SK-N-MC (cell line): ENCODE data around the gene KLF4.
A peak's percentile ranks its signal among the peaks of the same experiment; 100 is the strongest.
"Not testable (repeated sequence)": the region's sequence is repeated elsewhere in the genome, so short reads cannot be mapped to it uniquely, and the experiment has no call there.

Source experiments
- DNase-seq: peaks from one replicate; pipeline ENCODE4 v3.0.0-alpha.2; 2011; ENCODE audit warnings: low read depth, low spot score
- H3K27ac ChIP-seq: fragments of 200-600 bp; sonication (generic); 2 replicates; pipeline ENCODE4 v1.5.1; 2016; ENCODE audit warnings: mixed run types
- H3K36me3 ChIP-seq: fragments of 200-600 bp; sonication (generic); 2 replicates; pipeline ENCODE4 v1.6.1; 2017; ENCODE audit warnings: antibody characterized with exemption, low read length, mixed read lengths; ENCODE audit not compliant: insufficient read depth
- H3K4me3 ChIP-seq: fragments of 200-600 bp; sonication (generic); 2 replicates; pipeline ENCODE4 v1.5.1; 2016
- H3K9ac ChIP-seq: fragments of 200-600 bp; sonication (generic); 2 replicates; pipeline ENCODE4 v1.8.0; 2017; ENCODE audit warnings: mixed run types, mixed read lengths; ENCODE audit not compliant: insufficient read length
- H3K9me3 ChIP-seq: fragments of 200-600 bp; sonication (generic); 2 replicates; pipeline ENCODE4 v1.6.1; 2017; ENCODE audit warnings: low read depth, mild to moderate bottlenecking, antibody characterized with exemption, low read length, moderate library complexity, mixed read lengths
- EZH2 ChIP-seq: fragments of 200-600 bp; sonication (generic); IDR thresholded peaks from one replicate; pipeline ENCODE4 v1.6.1; 2017; ENCODE audit warnings: antibody characterized with exemption
- FOXP2 ChIP-seq: optimal IDR thresholded peaks from 2 replicates; pipeline ENCODE3; 2011; ENCODE audit warnings: mild to moderate bottlenecking, moderate library complexity; ENCODE audit not compliant: insufficient read depth; ENCODE audit errors: extremely low read length, control extremely low read depth
- POLR2AphosphoS5 ChIP-seq: IDR thresholded peaks from 2 replicates; pipeline ENCODE4 v1.6.1; 2012; ENCODE audit warnings: mild to moderate bottlenecking, low read depth, low read length, borderline replicate concordance

The KLF4 gene

GRCh38 chr9:107513464-107514100 is 24.0 kb upstream of the KLF4 start:
- H3K27ac ChIP-seq = no peak overlapping the region
- DNase-seq = no peak
- TF ChIP-seq FOXP2 = no peak
- no peak for TF ChIP-seq POLR2AphosphoS5
- TF ChIP-seq EZH2 = no peak

GRCh38 chr9:107504585-107505455 is 15.3 kb upstream of the KLF4 start:
- Histone ChIP-seq H3K4me3 (no peak overlapping the region), H3K27ac (no peak overlapping the region), H3K36me3 (no peaks in the 10 kb centered on the region), H3K9ac (no peak overlapping the region), H3K9me3 (no peaks in the 10 kb centered on the region)
- no peak for DNase-seq
- TF ChIP-seq POLR2AphosphoS5 (no peak), FOXP2 (no peak), EZH2 (no peak)

More at GRCh38 chr9:107513464-107514100, 24.0 kb upstream of the KLF4 start:
- no peak overlapping the region for H3K9ac ChIP-seq
- H3K9me3 ChIP-seq = no peaks in the 10 kb centered on the region
- no peak overlapping the region for H3K4me3 ChIP-seq
- H3K36me3 ChIP-seq = no peaks in the 10 kb centered on the region

- TF ChIP-seq EZH2 (no peak), POLR2AphosphoS5 (no peak), FOXP2 (no peak)
- H3K27ac ChIP-seq = no peak overlapping the region
- H3K36me3 ChIP-seq = no peaks in the 10 kb centered on the region
- H3K4me3 ChIP-seq = no peak overlapping the region
- no peak overlapping the region for H3K9ac ChIP-seq
- no peaks in the 10 kb centered on the region for H3K9me3 ChIP-seq
- DNase-seq = no peak
Measured at GRCh38 chr9:107502464-107502863, 12.9 kb upstream of the KLF4 start.

- not testable (repeated sequence) for H3K27ac ChIP-seq, H3K36me3 ChIP-seq, H3K4me3 ChIP-seq, H3K9me3 ChIP-seq, H3K9ac ChIP-seq, DNase-seq
Measured at GRCh38 chr9:107500421-107501200, 11.0 kb upstream of the KLF4 start.

GRCh38 chr9:107496976-107497375 is 7.4 kb upstream of the KLF4 start:
- Histone ChIP-seq H3K9ac (no peak overlapping the region), H3K27ac (no peak overlapping the region), H3K4me3 (no peak overlapping the region), H3K9me3 (no peaks in the 10 kb centered on the region), H3K36me3 (no peaks in the 10 kb centered on the region)
- TF ChIP-seq POLR2AphosphoS5 = no peak
- no peak for TF ChIP-seq EZH2
- no peak for TF ChIP-seq FOXP2
- DNase-seq = no peak

- Histone ChIP-seq H3K27ac (no peak overlapping the region), H3K4me3 (no peak overlapping the region), H3K36me3 (no peaks in the 10 kb centered on the region), H3K9me3 (no peaks in the 10 kb centered on the region), H3K9ac (no peak overlapping the region)
- DNase-seq = no peak
- TF ChIP-seq POLR2AphosphoS5 (no peak), EZH2 (no peak), FOXP2 (no peak)
Measured at GRCh38 chr9:107492381-107492970, 2.9 kb upstream of the KLF4 start.

GRCh38 chr9:107491081-107492053 is 1.8 kb upstream of the KLF4 start:
- Histone ChIP-seq H3K9ac (no peak overlapping the region), H3K27ac (no peak overlapping the region), H3K36me3 (no peaks in the 10 kb centered on the region), H3K9me3 (no peaks in the 10 kb centered on the region), H3K4me3 (peak overlapping the region; percentile 43; the same call in 1 of the 2 replicates)
- TF ChIP-seq EZH2 (no peak), FOXP2 (no peak), POLR2AphosphoS5 (no peak)
- DNase-seq = no peak

- DNase-seq, H3K9ac ChIP-seq, H3K27ac ChIP-seq, H3K9me3 ChIP-seq, H3K36me3 ChIP-seq: not testable (repeated sequence)
- H3K4me3 ChIP-seq = peak overlapping the region; percentile 84
Measured at GRCh38 chr9:107490606-107490970, 1.0 kb upstream of the KLF4 start.
